PC-3 (cell line): ENCODE measurements around the gene GABRP. TPM values are rescaled to one million over a fixed set of nuclear protein-coding genes. Genes with fewer than 3 reads are reported as not detected.

ENCODE experiments used
- ATAC-seq: fragments of 200-7000 bp; cut with Tn5 transposase; 2 replicates; pipeline ENCODE4 v1.9.1; 2020; ENCODE audit warnings: mild to moderate bottlenecking, moderate library complexity
- BruUV-seq: library from RNA; stranded (reverse); fragments of 400-500 nt; replicated peaks from 2 replicates; lab custom pipeline; 2021; lab: Mats Ljungman, UMichigan
- CTCF ChIA-PET: fragments of 300-600 bp; sonication (Branson Sonifier 250); formaldehyde crosslinking; loops from one replicate; lab custom pipeline; 2022; ENCODE audit warnings: antibody characterized with exemption; lab: Charles Lee
- POLR2A ChIA-PET: fragments of 300-600 bp; sonication (Branson Sonifier 250); formaldehyde crosslinking; loops from one replicate; lab custom pipeline; 2022; ENCODE audit warnings: antibody characterized with exemption; ENCODE audit not compliant: unreplicated experiment; lab: Charles Lee
- DNase-seq: peaks from one replicate; pipeline ENCODE4 v3.0.0-alpha.2; 2015
- H2AFZ ChIP-seq: fragments of 300-600 bp; sonication (generic); 2 replicates; pipeline ENCODE4 v1.6.0; 2016; ENCODE audit warnings: antibody characterized with exemption, low read length
- H3F3A ChIP-seq: fragments of 300-600 bp; sonication (generic); one replicate; pipeline ENCODE4 v1.6.0; 2017; ENCODE audit warnings: antibody characterized with exemption, low read length, control low read depth, mild to moderate bottlenecking; ENCODE audit not compliant: unreplicated experiment
- H3K27ac ChIP-seq: fragments of 300-600 bp; sonication (generic); 2 replicates; pipeline ENCODE4 v1.5.1; 2016; ENCODE audit warnings: mild to moderate bottlenecking, low read length
- H3K27me3 ChIP-seq: fragments of 300-600 bp; sonication (generic); 2 replicates; pipeline ENCODE4 v1.6.1; 2016; ENCODE audit warnings: low read length, mixed read lengths
- H3K36me3 ChIP-seq: fragments of 300-600 bp; sonication (generic); 2 replicates; pipeline ENCODE4 v1.6.1; 2016; ENCODE audit warnings: low read depth, mixed run types, low read length, mixed read lengths
- H3K4me1 ChIP-seq: fragments of 300-600 bp; sonication (generic); 2 replicates; pipeline ENCODE4 v1.5.1; 2016; ENCODE audit warnings: low read length; ENCODE audit not compliant: insufficient read depth
- H3K4me2 ChIP-seq: fragments of 300-600 bp; sonication (generic); 2 replicates; pipeline ENCODE4 v1.6.0; 2016; ENCODE audit warnings: low read length
- H3K4me3 ChIP-seq: fragments of 300-600 bp; sonication (generic); 2 replicates; pipeline ENCODE4 v1.5.1; 2016; ENCODE audit warnings: mild to moderate bottlenecking, low read length, mixed read lengths
- H3K79me2 ChIP-seq: fragments of 300-600 bp; sonication (generic); 2 replicates; pipeline ENCODE4 v1.6.1; 2017; ENCODE audit warnings: low read length, mixed read lengths
- H3K9ac ChIP-seq: fragments of 300-600 bp; sonication (generic); 2 replicates; pipeline ENCODE4 v1.6.0; 2016; ENCODE audit warnings: mild to moderate bottlenecking, low read length
- H3K9me2 ChIP-seq: fragments of 300-600 bp; sonication (generic); replicated peaks from 2 replicates; pipeline ENCODE4 v1.6.1; 2016; ENCODE audit warnings: mixed run types, low read length, mixed read lengths
- H3K9me3 ChIP-seq: fragments of 300-600 bp; sonication (generic); 2 replicates; pipeline ENCODE4 v1.6.1; 2016; ENCODE audit warnings: low read length, mixed read lengths
- H4K20me1 ChIP-seq: fragments of 300-600 bp; sonication (generic); 2 replicates; pipeline ENCODE4 v1.6.1; 2016; ENCODE audit warnings: low read length, mixed read lengths
- CTCF ChIP-seq: fragments of 300-600 bp; sonication (generic); conservative IDR thresholded peaks from 2 replicates; pipeline ENCODE4 v1.5.1; 2017; ENCODE audit warnings: antibody characterized with exemption, low read depth, mild to moderate bottlenecking, low read length
- EZH2 ChIP-seq: fragments of 300-600 bp; sonication (generic); IDR thresholded peaks from one replicate; pipeline ENCODE4 v1.6.1; 2017; ENCODE audit warnings: antibody characterized with exemption, mild to moderate bottlenecking, low read length; ENCODE audit not compliant: unreplicated experiment
- EZH2phosphoT487 ChIP-seq: fragments of 300-600 bp; sonication (generic); IDR thresholded peaks from 2 replicates; pipeline ENCODE4 v1.6.1; 2018; ENCODE audit warnings: mild to moderate bottlenecking, antibody characterized with exemption, low read length, borderline replicate concordance
- intact Hi-C: fragments of 100-400 bp; cut with micrococcal nuclease; formaldehyde crosslinking; loops from 2 replicates; pipeline ENCODE4 v1.9.0; 2023
- total RNA-seq: library from RNA; depleted of rRNA; stranded (reverse); fragments of >200 nt; gene quantifications from 2 replicates; pipeline ENCODE4 v1.2.3, GENCODE V29; 2014

GABRP gene
- total RNA-seq, 1 experiment from 2014 or later, result not detected

DNA sequence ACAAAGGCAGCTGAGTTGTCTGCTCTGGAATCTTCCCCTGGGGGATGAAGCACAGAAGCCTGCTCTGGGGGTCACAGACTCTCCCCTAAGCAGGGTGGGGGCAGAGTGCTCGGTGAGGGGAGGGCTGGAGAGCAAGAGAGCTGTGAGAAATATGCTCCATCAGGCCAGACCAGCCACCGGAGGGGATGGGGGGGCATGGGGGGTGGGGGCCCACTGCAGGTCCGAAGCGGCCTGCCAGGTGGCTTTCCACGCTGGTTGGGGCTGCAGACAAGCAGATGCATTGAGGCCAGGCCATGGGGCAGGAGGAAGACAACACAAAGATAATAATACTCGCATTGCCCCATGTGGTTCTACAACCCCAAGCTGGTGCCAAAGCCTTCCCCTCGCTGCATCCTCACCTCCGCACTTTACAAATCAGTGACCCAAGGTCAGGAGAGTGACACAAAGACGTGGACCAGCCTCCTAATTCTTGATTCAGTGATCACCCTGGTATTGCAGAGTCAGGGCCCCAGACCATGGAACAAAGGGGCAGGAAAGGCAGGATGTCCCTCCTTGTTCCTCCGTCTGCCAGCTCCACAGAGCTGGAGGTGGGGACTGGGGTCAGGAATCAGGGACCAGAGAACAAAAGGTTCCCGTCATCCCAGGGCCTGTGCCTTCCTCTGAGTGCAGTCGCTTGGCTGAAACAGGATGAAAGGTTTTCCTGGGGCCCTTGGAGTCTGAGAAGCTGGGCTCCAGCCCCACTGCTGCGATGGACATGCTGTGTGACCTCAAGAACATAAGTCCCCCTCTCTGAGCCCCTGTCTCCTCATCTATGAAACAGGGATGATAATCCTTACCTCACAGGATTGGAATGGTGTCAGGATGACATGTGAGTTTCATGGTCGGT is 37.2 kb upstream of the GABRP start:
- Histone ChIP-seq H3K36me3 (no peaks in the 10 kb centered on the region), H3K9ac (no peak overlapping the region), H3K4me1 (no peaks in the 10 kb centered on the region; the same call in 1 of the 2 replicates), H2AFZ (no peak overlapping the region), H3K4me2 (no peak overlapping the region), H4K20me1 (no peaks in the 10 kb centered on the region), H3K27me3 (no peaks in the 10 kb centered on the region), H3K79me2 (no peaks in the 10 kb centered on the region), H3K4me3 (no peak overlapping the region), H3K27ac (no peak overlapping the region), H3F3A (no peaks in the 10 kb centered on the region), H3K9me3 (no peaks in the 10 kb centered on the region), H3K9me2 (no peaks in the 10 kb centered on the region)
- ATAC-seq (no peak), DNase-seq (no peak)
- intact Hi-C loops, result no loop called here
- POLR2A ChIA-PET, result no interaction called here
- TF ChIP-seq EZH2, result no peak
- no TSS peak for BruUV-seq
- CTCF ChIA-PET, result interaction anchor here (1.8 kb wide), 1 partner anchor 45 kb away, joined by 16 read pairs; no protein-coding TSS in a partner anchor

- CTCF ChIA-PET, result no interaction called here
- H3K4me2 ChIP-seq, result no peak overlapping the region
- no peaks in the 10 kb centered on the region for H3K36me3 ChIP-seq
Measured at GRCh38 chr5:170746961-170747340, 36.6 kb upstream of the GABRP start.

DNA sequence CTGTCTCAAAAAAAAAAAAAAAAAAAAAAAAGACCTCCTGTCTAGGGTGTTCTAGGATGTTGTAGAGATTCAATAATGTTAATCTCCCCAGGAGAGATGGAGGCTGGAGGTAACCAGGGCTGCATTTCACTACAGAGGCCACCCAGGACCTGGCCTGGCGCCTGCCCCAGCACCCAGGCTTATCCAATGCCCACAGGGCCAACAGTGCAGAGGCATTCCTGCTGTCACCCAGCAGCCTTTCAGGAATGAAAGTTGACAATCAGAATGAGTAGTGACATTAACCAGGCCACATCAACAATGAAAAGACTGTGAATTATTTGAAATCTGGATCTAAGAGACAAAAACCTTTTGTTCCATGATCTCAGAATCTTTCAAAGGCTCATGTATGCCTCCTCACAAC is 36.2 kb upstream of the GABRP start:
- DNase-seq (no peak), ATAC-seq (no peak)
- Histone ChIP-seq H3K4me3 (no peak overlapping the region), H3F3A (no peaks in the 10 kb centered on the region), H3K79me2 (no peaks in the 10 kb centered on the region), H3K27me3 (no peaks in the 10 kb centered on the region), H3K4me2 (no peak overlapping the region), H3K4me1 (no peaks in the 10 kb centered on the region; the same call in 1 of the 2 replicates), H3K9ac (no peak overlapping the region), H3K36me3 (no peaks in the 10 kb centered on the region), H2AFZ (no peak overlapping the region), H3K27ac (no peak overlapping the region), H4K20me1 (no peaks in the 10 kb centered on the region), H3K9me2 (no peaks in the 10 kb centered on the region), H3K9me3 (no peaks in the 10 kb centered on the region)
- ChIA-PET POLR2A (no interaction called here), CTCF (no interaction called here)
- intact Hi-C loops, result no loop called here
- TF ChIP-seq CTCF, result no peak
- no peak for TF ChIP-seq EZH2phosphoT487
- TF ChIP-seq EZH2, result no peak
- BruUV-seq, result no TSS peak

More at GRCh38 chr5:170746961-170747340, 36.6 kb upstream of the GABRP start:
- TF ChIP-seq EZH2phosphoT487, result no peak
- no peak for TF ChIP-seq EZH2
- TF ChIP-seq CTCF, result no peak
- H3K27ac ChIP-seq, result no peak overlapping the region
- H2AFZ ChIP-seq, result no peak overlapping the region
- no peaks in the 10 kb centered on the region; the same call in 1 of the 2 replicates for H3K4me1 ChIP-seq
- no peaks in the 10 kb centered on the region for H3F3A ChIP-seq
- no peaks in the 10 kb centered on the region for H3K27me3 ChIP-seq
- ATAC-seq (no peak), DNase-seq (no peak)
- intact Hi-C loops, result no loop called here
- no peaks in the 10 kb centered on the region for H3K79me2 ChIP-seq
- H3K9me3 ChIP-seq, result no peaks in the 10 kb centered on the region
- H3K9ac ChIP-seq, result no peak overlapping the region
- POLR2A ChIA-PET, result no interaction called here
- BruUV-seq, result no TSS peak
- H3K4me3 ChIP-seq, result no peak overlapping the region
- no peaks in the 10 kb centered on the region for H4K20me1 ChIP-seq
- no peaks in the 10 kb centered on the region for H3K9me2 ChIP-seq
